ENCODE measurements around the gene LGALS7.
"Not testable (repeated sequence)": the region's sequence is repeated elsewhere in the genome, so short reads cannot be mapped to it uniquely, and the experiment has no call there.

DNA sequence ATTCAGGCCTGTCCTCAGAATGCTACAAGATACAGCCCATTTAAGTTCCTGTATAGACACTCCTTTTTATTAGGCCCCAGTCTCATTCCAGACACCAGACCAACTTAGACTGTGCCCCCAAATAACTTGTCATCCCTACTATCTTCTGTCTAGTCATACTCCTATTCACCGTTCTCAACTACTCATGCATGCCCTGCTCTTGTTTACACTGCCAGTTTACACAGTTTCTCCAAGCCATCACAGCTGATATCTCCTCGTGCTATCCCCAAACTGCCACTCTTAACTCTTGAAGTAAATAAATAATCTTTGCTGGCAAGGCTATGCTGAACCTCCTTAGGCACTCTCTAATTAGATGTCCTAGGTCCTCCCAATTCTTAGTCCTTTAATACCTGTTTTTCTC lies 19.1 kb downstream of the LGALS7 start:
- not testable (repeated sequence) for TF ChIP-seq EZH2phosphoT487 (IDR thresholded peaks at IDR 0.05)
- TF ChIP-seq, protein P1, sequence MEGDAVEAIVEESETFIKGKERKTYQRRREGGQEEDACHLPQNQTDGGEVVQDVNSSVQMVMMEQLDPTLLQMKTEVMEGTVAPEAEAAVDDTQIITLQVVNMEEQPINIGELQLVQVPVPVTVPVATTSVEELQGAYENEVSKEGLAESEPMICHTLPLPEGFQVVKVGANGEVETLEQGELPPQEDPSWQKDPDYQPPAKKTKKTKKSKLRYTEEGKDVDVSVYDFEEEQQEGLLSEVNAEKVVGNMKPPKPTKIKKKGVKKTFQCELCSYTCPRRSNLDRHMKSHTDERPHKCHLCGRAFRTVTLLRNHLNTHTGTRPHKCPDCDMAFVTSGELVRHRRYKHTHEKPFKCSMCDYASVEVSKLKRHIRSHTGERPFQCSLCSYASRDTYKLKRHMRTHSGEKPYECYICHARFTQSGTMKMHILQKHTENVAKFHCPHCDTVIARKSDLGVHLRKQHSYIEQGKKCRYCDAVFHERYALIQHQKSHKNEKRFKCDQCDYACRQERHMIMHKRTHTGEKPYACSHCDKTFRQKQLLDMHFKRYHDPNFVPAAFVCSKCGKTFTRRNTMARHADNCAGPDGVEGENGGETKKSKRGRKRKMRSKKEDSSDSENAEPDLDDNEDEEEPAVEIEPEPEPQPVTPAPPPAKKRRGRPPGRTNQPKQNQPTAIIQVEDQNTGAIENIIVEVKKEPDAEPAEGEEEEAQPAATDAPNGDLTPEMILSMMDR (IDR thresholded peaks at IDR 0.05), result not testable (repeated sequence)

Data from neural progenitor cell (in vitro differentiated cells).